Left colon (tissue), 2 donors: ENCODE data around the gene IL1RAPL2. TPM values are rescaled to one million over a fixed set of nuclear protein-coding genes. Genes with fewer than 3 reads are reported as not detected.

Experiments
- ATAC-seq: fragments of 200-7000 bp; cut with Tn5 transposase; one replicate; pipeline ENCODE4 v1.9.1; 2020; ENCODE audit warnings: mild to moderate bottlenecking, moderate library complexity
- DNase-seq, 2 donors: peaks; one replicate each; pipeline ENCODE4 v3.0.0-alpha.2; 2020
- intact Hi-C, 2 donors: fragments of 100-400 bp; cut with DNase I in 1 of 2; cut with micrococcal nuclease in 1 of 2; formaldehyde crosslinking; loops; one replicate each; pipeline versions ENCODE4 v1.11.2 to v1.14.0; 2022; cut with DNase I, micrococcal nuclease
- total RNA-seq, 2 donors: library from RNA; stranded (reverse); fragmentation: NEBNext Ultra II Directional; extraction: Animal tissue kit (Norgen Biotek cat#: 25700); gene quantifications; one replicate each; pipeline ENCODE4 v1.2.1, GENCODE V29; 2021
- donor health status: DM: no; HTN: no; CAD: no.
- donor health status: DM: yes; HTN: yes; CAD: no.

IL1RAPL2 gene
- total RNA-seq, 2 donors from 2014 or later = not detected

DNA sequence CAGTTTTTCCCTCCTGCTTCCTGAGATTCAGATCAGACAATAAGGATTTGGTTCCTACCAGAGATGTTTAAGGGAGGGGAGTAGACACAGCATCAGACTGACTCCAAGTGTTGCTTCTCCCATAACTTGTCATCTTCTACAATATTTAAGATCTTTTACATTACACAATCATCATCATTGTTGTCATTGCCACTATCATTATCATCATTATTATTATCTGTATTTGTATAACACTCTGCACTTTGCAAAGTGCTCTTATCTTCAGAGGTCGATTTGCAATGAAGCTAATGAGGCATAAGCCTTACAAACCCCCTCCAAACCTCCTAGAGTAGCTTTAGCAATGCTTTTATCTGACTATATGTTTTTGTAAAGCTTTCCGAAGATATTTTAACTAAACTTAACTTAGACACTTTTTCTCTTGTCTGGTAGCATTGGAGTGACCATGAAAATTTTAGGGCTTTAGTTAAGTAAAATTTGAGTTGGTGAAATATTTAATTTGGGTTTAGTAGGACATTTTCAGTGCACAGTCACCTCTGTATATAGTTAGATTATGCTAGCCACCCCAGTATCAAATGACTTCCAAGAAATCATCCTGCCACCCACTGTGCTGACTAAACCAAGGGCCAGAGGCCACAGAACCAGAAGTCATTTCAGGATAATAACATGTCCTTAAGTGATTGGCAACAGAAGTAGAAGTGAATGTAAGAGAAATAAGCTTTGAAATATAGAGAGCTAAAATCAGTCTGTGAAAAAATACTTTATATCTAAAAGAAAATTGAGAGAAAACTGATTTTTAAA, 1132.2 kb downstream of the IL1RAPL2 start:
- DNase-seq = no peak
- intact Hi-C loops = no loop called here
- no peak for ATAC-seq

DNA sequence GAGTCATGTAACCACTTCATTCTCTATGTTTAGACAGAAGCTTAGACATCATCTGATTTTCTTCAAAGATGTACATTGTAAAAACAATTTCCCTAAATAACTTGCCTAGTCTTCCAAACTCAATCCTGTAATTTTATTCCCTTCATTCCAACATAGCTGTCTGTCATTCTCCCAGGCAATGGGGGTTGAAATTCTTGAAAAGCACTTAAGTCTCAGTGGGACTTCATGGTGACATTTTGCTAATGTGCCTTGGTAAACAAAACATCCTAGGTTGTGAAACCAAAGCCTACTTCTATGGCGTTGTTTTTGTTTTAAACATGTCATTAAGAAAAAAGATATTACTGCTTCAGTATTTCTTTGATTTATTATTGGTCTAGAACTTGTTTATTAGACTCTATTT, 1134.3 kb downstream of the IL1RAPL2 start:
- intact Hi-C loops = no loop called here
- ATAC-seq (no peak), DNase-seq (no peak)

DNA sequence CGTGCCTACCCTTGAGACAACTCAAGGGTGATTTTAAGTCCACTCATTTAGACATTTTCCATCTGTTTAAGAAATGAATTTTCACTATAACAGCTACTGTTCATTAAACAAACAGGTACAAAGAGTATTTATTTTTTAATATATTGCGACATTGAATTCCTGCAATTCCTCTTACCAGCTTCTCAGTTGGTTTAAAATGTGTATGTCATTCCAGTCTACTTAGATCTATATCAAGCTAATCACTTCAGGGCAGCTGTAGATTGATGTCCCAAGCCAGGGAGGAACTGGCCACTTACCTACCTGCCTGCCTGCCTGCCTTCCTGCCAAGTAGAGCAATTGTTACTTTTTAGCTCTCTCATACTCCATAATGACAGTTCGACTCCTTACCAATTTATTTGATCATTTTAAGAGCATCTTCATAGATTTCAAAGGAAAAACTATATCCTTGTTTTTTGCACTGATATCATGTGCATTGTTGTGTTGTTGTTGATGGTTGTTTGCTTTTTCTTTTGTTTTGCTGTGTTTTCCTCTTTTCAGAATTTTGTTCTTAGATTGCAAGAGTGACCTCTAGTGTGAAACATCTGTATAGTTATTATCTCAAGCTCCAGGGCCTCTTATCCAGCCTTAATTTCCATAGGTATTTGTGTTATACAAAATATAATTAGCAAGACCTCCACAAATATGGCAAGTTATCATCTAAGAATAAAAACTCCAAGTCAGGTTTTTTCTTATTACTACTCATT, 1135.5 kb downstream of the IL1RAPL2 start:
- intact Hi-C loops = no loop called here
- ATAC-seq (no peak), DNase-seq (no peak)

DNA sequence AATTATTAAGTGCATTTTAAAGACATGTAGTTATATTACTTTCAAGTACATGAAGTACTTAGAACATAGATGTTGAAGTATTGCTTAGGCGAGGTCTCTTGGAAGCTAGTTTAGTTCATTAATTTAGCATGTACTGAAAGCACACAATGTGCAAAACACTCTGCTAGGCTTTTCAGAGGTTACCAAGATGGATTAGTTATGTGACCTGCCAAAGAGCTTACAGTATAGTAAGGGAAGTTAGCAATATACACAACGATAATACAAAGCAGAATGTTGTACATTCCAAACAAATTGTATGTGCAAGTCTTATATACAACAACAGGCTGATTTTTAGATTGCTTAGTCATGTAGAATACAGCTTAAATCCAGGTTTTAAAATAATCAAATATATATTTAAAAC, 1137.9 kb downstream of the IL1RAPL2 start:
- ATAC-seq = no peak
- no peak for DNase-seq
- intact Hi-C loops = no loop called here

DNA sequence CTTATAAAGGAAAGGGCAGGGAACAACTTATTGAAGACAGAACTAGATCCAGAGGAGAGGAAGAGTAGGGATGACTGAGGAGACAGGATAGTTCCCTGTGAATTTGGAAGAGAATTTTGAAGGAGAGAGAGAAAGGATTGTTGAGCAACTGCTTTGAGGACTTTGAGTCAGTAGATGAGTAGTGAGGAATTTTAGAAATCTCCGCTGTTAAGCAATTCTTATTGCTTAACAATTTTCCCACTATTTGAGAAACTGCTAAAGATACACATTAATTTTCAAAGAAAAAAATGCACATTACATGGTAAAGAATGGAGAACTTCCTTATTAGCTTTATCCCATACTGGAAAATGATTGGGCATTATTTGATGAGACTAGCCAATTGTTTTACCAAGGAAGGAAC, 1140.0 kb downstream of the IL1RAPL2 start:
- DNase-seq (no peak), ATAC-seq (no peak)
- intact Hi-C loops = no loop called here

DNA sequence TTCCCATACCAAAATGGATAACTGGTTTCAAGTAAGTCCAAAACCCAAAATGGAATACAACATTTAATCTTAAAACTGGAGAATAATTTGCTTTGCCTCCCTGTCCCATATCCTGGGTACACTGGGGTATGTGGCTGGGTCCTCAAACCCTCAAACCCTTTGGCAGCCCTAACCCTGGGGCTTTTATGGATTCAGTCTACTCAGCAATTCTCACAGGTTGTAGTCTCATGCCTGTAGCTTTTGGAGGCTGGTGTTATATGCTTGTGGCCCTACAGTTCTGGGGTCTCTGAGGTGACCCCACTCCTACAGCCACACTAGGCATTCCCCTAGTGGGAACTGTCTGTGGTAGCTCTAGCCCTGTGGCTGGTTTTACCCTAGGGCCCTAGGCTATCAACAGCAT, 1145.8 kb downstream of the IL1RAPL2 start:
- DNase-seq (no peak), ATAC-seq (no peak)
- intact Hi-C loops = no loop called here

DNA sequence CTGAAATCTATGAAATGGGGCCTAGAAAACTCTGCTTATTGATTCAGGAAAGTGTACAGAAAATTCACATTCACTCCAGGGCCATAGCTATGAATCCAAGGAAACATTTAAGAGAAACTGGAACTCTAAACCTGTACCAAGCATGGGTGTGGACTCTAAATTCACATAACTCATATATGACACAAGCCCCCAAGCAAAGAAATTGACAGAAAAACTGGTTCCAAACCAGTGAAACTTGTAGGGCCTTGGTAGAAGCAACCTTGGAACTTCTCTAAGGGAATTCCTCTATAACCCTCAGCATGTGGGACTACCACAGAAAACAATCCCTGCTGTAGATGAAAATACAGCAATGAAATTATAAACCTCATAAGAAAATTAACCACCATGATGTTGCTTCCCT, 1149.7 kb downstream of the IL1RAPL2 start:
- intact Hi-C loops = no loop called here
- DNase-seq = no peak
- ATAC-seq = no peak

DNA sequence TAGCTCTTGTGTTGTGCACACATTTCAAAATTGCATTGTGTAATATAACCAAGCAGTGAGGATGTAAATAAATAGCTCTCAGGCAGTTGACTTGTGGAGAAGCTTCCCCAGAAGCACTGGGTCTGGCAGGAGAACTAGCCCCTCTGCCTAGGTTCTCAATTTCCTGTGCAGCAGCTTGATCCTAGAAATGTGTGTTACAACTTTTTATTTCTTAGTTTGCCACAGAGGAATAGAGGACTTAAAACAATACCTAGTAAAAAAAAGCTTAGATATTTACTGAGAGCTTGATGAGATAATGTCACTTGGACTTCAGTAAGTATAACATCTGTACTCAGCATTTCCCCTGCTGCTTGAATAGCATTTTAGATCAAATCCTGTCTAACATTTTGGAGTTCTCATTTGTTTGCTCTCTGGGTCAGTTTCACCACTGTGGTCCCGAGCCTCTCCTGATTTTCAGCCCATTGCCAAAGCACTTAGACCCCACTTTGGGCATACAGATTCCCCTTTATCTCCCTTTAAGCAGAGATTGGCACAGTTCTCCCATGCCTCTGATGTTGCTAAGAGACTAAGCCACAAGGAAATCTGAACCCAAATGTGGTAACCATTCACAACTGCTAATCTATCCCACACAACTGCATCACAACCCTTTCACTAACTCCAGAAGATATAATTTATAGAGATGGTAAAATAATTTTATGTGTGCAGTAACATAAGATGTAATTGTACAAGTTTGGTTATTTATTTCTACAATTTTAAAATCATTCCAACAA, 1158.2 kb downstream of the IL1RAPL2 start:
- intact Hi-C loops = no loop called here
- DNase-seq (no peak), ATAC-seq (no peak)

DNA sequence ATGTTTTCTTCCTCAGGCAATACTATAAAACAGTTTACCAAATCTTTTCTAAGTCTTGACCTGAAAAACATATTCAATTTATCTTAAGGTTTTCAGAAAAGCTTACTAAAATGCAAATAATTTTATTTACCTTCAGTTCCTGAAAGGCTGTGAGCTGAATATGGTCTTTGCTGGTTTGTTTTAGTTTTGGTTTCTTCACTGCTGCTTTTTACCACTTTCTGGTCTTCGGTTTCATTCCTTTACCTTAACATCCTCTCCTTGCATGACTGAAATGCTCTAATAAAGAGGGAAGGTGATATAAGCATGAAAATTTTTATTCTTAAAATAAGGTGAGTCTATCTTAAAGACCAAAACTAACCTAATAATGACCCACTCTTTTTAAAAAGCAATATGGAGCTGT, 1159.2 kb downstream of the IL1RAPL2 start:
- DNase-seq = no peak
- intact Hi-C loops = no loop called here
- no peak for ATAC-seq

DNA sequence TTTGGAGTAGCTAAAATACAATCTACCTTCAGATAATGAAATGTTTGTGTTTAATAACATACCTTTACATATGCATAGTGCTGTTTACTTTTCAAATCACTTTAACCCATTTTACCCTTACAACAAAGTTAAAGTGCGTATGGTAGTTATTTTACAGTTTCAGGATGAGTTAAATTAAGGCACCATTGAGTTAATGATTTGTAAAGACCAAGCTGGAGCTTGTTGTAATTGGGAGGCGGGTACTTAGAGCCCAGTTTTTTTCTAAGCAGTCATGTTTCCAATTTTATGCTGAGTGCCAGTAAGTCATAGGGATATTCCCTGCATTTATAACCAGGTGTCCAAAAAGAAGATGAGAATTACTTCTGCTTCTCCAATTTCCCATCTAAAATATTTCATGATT, 1172.2 kb downstream of the IL1RAPL2 start:
- ATAC-seq (no peak), DNase-seq (no peak)
- intact Hi-C loops = no loop called here

DNA sequence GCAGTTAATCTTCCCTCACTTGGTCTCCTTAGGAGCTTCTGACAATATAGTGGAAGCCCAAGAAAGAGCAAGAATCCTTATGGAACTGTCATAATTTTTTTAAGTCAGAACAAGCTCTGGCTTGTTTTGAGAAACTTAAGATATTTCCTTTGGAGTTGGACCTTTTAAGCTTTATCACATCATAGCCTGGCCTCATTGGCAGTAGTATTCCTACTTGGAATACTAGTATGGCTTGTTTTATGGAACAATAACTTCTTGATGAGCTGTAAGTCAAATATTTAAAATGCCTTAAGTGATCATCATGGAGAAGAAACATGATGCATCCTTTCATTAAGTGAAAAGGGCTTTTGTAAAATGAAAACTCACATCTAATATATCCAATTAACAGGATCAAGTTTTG, 1178.3 kb downstream of the IL1RAPL2 start:
- ATAC-seq (no peak), DNase-seq (no peak)
- intact Hi-C loops = no loop called here

DNA sequence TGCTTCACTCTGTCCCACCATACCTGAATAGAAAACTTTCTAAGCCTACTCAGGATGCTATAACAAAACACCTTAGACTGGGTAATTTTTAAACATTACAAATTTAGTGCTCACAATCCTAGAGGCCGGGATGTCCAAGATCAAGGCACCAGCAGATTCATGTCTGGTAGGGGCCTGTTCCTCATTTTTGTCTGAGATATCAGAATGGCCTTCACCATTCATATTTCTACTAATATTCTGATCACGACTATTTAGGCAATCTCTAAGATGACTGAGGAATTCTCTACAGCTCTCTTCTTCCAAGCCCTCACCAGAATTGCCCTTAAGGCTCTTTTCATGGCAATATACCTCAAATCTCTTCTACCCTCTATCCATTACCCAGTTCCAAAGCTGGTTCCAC, 1178.9 kb downstream of the IL1RAPL2 start:
- ATAC-seq = no peak
- intact Hi-C loops = no loop called here

DNA sequence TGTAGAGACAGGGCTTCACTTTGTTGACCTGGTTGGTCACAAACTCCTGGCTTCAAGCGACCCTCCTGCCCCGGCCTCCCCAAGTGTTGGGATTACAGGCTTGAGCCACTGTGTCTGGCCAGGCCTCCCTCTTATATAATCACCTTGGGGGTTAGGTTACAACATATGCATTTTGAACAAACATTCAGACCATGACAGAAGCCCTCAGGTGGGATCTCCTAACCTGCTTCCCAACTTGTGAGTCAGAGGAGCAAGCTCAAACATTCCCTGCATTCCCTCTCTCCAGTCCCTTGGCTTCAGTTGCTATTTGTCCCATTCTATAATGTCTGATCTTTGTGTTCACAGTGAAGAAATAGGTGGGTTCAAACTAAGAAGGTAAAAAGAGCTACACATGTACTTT, 1179.9 kb downstream of the IL1RAPL2 start:
- ATAC-seq (no peak), DNase-seq (no peak)
- intact Hi-C loops = no loop called here

More for the DNA sequence above, 1178.9 kb downstream of the IL1RAPL2 start:
- DNase-seq = no peak

DNA sequence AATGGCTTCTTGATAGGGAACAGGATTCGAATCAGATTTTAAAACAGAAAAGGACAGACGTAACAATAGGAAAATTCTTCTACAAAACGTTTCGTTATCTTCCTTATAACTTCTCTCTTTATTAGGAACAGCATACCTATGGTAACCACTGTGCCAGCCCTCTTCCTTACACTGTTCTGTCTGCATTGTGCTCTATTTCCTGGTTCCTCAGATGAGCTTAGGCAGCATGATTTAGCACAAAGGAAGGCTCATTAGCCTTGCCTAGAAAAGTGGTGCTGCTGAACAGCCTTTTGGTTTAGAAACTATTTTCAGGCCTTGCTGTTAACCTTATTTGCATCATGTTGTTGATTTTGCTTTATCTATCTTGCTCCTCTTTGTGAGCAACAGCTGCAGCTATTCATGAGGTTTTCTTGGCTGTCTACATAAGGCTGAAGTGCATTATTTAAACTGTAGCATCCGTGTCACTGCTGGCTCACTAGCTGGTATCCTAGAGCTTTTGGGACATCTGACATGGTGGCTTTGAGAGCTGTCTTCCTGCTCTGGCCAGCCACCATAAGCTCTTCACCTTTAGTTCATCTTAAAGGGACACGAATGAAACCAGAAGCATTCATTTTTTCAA, 1186.4 kb downstream of the IL1RAPL2 start:
- DNase-seq (no peak), ATAC-seq (no peak)
- intact Hi-C loops = no loop called here

DNA sequence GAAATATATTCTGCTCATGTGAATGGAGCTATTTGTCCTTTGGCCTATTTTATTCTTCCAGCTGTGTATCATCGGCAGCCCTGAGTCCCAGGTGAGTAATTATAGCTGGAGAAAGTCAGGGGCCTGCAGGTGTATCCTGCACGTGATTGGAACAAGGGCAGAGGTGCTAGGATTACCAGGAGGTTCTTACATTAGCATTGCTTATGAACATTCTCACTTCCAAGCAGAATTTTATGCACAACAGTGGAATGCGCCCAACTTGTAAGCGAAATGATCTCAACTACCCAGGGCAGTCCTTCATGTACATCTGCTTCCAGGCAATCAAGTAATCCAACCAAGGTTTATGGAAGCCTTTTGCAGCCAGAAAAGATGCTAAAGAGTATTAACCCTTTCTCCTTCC, 1187.4 kb downstream of the IL1RAPL2 start:
- intact Hi-C loops = no loop called here
- DNase-seq = no peak
- ATAC-seq = no peak

DNA sequence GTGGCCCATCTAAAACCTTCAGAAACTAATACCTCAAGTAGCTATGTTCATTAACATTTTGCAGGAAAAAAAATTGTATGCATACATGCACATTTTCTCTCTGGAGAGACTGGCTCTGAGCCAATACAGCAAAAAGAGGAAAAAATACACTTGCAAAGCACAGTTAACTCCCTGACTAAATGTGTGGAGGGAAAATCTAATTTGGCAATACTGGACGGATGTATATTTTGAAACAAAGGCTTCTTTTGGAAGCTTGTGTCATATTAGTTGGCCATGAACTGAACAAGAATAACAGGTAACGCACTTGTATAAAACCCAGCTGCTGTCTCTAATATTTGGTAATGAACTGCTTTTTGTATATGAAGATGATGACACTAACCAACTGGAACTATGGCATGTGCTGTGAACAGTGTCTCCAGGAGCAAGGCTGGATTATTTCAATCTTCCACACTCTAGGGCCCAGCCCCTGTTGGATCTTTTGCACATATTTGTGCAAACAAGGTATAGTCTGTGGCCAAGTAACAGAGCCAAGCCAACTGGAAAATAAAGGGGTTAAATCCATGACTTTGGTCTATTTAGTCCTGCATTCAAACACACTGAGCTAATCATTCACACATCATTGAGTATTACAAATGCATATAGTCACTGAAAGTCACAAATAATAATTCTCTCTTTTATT, 1188.4 kb downstream of the IL1RAPL2 start:
- no peak for ATAC-seq
- intact Hi-C loops = no loop called here
- DNase-seq = no peak

DNA sequence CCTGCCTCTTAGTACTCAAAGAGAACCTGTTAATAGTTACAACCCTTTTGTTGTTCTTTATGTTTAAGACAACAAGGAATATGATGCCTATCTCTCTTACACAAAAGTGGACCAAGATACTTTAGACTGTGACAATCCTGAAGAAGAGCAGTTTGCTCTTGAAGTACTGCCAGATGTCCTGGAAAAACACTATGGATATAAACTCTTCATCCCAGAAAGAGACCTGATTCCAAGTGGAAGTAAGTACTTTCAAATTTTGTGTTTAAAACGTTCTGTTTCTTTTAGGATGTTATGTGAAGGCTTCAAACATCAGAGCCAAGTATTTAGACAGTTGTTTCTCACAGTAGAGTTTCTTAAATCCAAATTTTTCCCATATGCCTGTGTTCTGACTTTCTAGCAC, 1189.1 kb downstream of the IL1RAPL2 start:
- intact Hi-C loops = no loop called here
- ATAC-seq = no peak
- no peak for DNase-seq

DNA sequence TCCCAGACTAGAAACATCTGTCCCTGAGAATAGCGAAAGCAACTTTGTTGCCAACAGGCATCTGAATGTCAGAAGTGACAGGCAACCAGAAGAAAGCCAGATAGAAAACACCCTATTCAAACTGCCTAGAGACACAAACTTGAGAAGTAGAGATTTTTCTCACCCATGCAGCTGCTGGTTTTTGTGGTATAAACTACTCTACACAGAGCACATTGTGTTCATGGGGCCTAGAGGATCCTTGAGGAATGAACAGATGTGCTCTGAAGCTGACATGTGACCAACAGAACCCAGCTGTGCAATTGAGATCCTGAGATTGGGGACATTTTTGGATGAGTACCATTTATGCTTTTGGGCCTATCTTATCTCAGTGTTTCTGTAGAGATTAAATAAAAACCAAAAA, 1192.8 kb downstream of the IL1RAPL2 start:
- intact Hi-C loops = no loop called here
- DNase-seq (no peak), ATAC-seq (no peak)

DNA sequence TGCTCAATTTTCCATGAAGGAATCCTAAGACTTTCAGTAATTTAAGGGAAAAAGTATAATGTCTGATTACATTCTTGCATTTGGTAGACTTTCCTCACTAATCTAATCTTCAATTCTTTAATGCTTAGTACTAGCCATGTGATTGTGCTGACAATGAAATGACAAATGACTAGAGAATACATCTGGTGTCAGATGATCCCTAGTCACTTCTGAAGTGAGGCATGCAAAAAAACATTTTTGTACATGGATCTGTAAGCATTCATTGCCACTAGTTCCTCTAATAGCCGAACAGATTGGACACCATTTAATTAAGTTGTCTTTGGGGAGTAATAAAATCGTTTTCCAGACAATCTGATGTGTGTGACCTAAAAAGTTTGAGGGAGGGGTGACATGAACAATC, 1193.6 kb downstream of the IL1RAPL2 start:
- no peak for DNase-seq
- ATAC-seq = no peak
- intact Hi-C loops = no loop called here
